ENCODE measurements around the gene HLA-DPB1. TPM values are rescaled to one million over a fixed set of nuclear protein-coding genes. Genes with fewer than 3 reads are reported as not detected.
A peak's percentile ranks its signal among the peaks of the same experiment; 100 is the strongest.

HLA-DPB1 gene
- total RNA-seq, 4 donors from 2014 or later: 10.0 to 68.0 (median 40.4) TPM

- peaks cover 56% of the 10 kb centered on the region for H3K27me3 ChIP-seq
Measured at GRCh38 chr6:33116417-33116816, 40.6 kb downstream of the HLA-DPB1 start.

GRCh38 chr6:33116841-33117711 is 41.3 kb downstream of the HLA-DPB1 start:
- Histone ChIP-seq H3K27me3 (peaks cover 54% of the 10 kb centered on the region), H3K9me3 (no peaks in the 10 kb centered on the region), H3K36me3 (no peaks in the 10 kb centered on the region), H3K4me3 (no peak overlapping the region), H3K4me1 (peaks cover 0 to 5% (median 2%) of the 10 kb centered on the region in 4 donors), H3K27ac (no peak overlapping the region)
- no peak for DNase-seq
- intact Hi-C loops (cut with DNase I; ENCODE audit: low total_unique reads): no loop called here
- in situ Hi-C loops (cut with MboI; ENCODE audit: low pct_ligation_motif_present in 1 of 4, low pct_unique_long_range_greater_than_20kb in 1 of 4, low sequenced_read_pairs in 3 of 4): loop anchor here in 1 of 4 donors (25.0 kb wide), 1 partner anchor 120 kb away; no protein-coding TSS in a partner anchor
- TF ChIP-seq POLR2AphosphoS5 (IDR thresholded peaks at IDR 0.05): no peak
- no peak for TF ChIP-seq CTCF (IDR thresholded peaks at IDR 0.05)
- TF ChIP-seq POLR2A (IDR thresholded peaks at IDR 0.05): no peak
- WGBS, 2 donors (ENCODE audit: low coverage in 1 of 2): 11 to 22% methylated on average over 6 to 32 of the region's 32 CpGs

More at GRCh38 chr6:33116417-33116816, 40.6 kb downstream of the HLA-DPB1 start:
- Histone ChIP-seq H3K4me3 (no peak overlapping the region), H3K9me3 (no peaks in the 10 kb centered on the region), H3K36me3 (no peaks in the 10 kb centered on the region), H3K4me1 (peaks cover 0 to 5% (median 2%) of the 10 kb centered on the region in 4 donors), H3K27ac (no peak overlapping the region)
- in situ Hi-C loops (cut with MboI; ENCODE audit: low pct_ligation_motif_present in 1 of 4, low pct_unique_long_range_greater_than_20kb in 1 of 4, low sequenced_read_pairs in 3 of 4): loop anchor here in 1 of 4 donors (25.0 kb wide), 1 partner anchor 121 kb away; no protein-coding TSS in a partner anchor
- 37% methylated on average over 6 of the region's 6 CpGs; no CpG with 5 or more reads in 1 of the 2 donors for WGBS, 2 donors (ENCODE audit: low coverage in 1 of 2)
- TF ChIP-seq POLR2A (IDR thresholded peaks at IDR 0.05) (no peak), POLR2AphosphoS5 (IDR thresholded peaks at IDR 0.05) (no peak), EP300 (IDR thresholded peaks at IDR 0.05; ENCODE audit: low read depth) (no peak), CTCF (IDR thresholded peaks at IDR 0.05) (no peak)
- DNase-seq: no peak
- intact Hi-C loops (cut with DNase I; ENCODE audit: low total_unique reads): no loop called here

GRCh38 chr6:33117811-33118277 is 42.1 kb downstream of the HLA-DPB1 start:
- WGBS, 2 donors (ENCODE audit: low coverage in 1 of 2): 15 to 29% methylated on average over 6 to 9 of the region's 9 CpGs
- Histone ChIP-seq H3K27ac (no peak overlapping the region), H3K4me3 (no peak overlapping the region), H3K9me3 (no peaks in the 10 kb centered on the region), H3K36me3 (no peaks in the 10 kb centered on the region), H3K27me3 (peaks cover 46% of the 10 kb centered on the region), H3K4me1 (peaks cover 0 to 5% (median 2%) of the 10 kb centered on the region in 4 donors)
- no peak for DNase-seq
- in situ Hi-C loops (cut with MboI; ENCODE audit: low pct_ligation_motif_present in 1 of 4, low pct_unique_long_range_greater_than_20kb in 1 of 4, low sequenced_read_pairs in 3 of 4) (loop anchor here in 1 of 4 donors (25.0 kb wide), 1 partner anchor 119 kb away; no protein-coding TSS in a partner anchor), intact Hi-C loops (cut with DNase I; ENCODE audit: low total_unique reads) (no loop called here)
- TF ChIP-seq EP300 (IDR thresholded peaks at IDR 0.05; ENCODE audit: low read depth): no peak
- no peak for TF ChIP-seq POLR2AphosphoS5 (IDR thresholded peaks at IDR 0.05)

- peaks cover 0 to 5% (median 2%) of the 10 kb centered on the region in 4 donors for H3K4me1 ChIP-seq
- intact Hi-C loops (cut with DNase I; ENCODE audit: low total_unique reads) (no loop called here), in situ Hi-C loops (cut with MboI; ENCODE audit: low pct_ligation_motif_present in 1 of 4, low pct_unique_long_range_greater_than_20kb in 1 of 4, low sequenced_read_pairs in 3 of 4) (loop anchor here in 1 of 4 donors (25.0 kb wide), 1 partner anchor 119 kb away; no protein-coding TSS in a partner anchor)
- H3K9me3 ChIP-seq: no peaks in the 10 kb centered on the region
- H3K36me3 ChIP-seq: no peaks in the 10 kb centered on the region
- H3K4me3 ChIP-seq: no peak overlapping the region
- DNase-seq: no peak
- no peak overlapping the region for H3K27ac ChIP-seq
- peak; percentile 83 to 92 (median 90) for TF ChIP-seq CTCF (IDR thresholded peaks at IDR 0.05)
- TF ChIP-seq EP300 (IDR thresholded peaks at IDR 0.05; ENCODE audit: low read depth): no peak
- peaks cover 39% of the 10 kb centered on the region for H3K27me3 ChIP-seq
- WGBS, 2 donors (ENCODE audit: low coverage in 1 of 2): 0 to 1% methylated on average over 3 of the region's 3 CpGs
Measured at GRCh38 chr6:33118525-33119123, 42.8 kb downstream of the HLA-DPB1 start.
